ENCODE measurements around the gene RHO. TPM values are rescaled to one million over a fixed set of nuclear protein-coding genes. Genes with fewer than 3 reads are reported as not detected.
"Not testable (repeated sequence)": the region's sequence is repeated elsewhere in the genome, so short reads cannot be mapped to it uniquely, and the experiment has no call there.

Gene RHO
- polyA plus RNA-seq, 12 donors = 0.04 to 0.13 (median 0.08) TPM; not detected in 6

DNA sequence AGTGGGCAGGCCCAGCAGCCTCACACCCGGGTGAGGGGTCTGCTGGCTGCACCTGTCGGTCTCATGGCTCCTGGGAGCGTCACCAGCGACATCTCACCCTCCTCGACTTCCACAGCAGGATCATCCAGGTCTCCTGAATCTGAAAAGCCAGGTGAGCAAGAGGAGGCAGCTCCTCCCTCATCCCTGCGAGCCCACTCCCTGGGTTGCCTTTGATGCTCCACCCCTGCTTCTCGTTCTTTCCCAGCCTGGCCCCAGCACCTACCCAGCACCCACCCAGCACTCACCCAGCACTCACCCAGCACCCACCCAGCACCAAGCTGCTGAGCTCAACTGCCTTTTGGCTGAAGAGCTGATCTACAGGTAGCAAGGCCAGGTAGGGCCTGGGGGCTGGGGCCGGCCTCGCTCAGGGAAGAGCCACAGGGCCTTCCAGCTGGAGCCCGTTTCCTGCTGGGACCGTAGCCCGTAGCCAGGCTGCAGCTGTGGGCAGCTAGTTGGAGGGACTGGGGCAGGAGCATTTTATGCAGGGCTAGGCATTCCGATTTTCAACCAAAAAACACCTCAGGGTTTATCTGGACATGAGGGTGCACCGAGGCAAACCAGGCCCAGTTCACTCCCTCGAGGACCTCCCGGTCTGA lies 14.8 kb downstream of the RHO start, which contains the start of gene H1-8:
Gene H1-8, plus strand, starts transcription at position 20 of the 635 bp plus-strand sequence. Its CDS starts 44 bp downstream, at position 64.
- no peak for DNase-seq

DNA sequence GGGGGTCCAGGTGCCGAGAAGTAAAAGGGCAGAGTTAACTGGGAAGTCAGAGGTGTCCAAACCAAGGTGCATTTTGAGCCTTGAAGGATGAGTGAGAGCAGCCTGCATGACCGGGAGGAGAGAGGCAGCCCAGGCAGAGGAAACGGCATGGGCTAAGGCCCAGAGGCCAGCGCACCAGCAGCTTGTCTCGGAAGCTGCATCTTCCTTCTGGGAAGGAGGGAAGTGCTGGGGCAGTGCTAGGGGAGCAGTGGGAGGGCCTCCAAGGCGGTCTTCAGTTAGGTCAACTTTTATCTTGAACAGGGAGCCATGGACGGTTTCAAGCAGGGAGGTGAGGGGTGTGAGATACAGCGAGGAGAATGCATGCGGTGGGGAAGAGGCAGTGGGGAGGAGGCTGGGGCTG lies 15.6 kb downstream of the RHO start:
- no peak for DNase-seq

DNA sequence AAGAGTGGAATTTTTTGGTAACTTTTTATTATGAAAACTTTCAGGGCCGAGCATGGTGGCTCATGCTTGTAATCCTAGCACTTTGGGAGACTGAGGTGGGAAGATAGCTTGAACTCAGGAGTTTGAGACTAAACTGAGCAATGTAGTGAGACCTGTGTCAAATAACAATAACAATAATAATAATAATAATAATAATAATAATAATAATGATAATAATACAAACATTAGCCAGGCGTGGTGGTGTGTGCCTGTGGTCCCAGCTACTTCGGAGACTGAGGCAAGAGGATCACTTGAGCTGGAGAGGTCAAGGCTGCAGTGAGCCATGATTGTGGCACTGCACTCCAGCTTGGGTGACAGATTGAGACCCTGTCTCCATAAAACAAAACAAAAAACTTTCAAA lies 17.5 kb downstream of the RHO start:
- not testable (repeated sequence) for DNase-seq

DNA sequence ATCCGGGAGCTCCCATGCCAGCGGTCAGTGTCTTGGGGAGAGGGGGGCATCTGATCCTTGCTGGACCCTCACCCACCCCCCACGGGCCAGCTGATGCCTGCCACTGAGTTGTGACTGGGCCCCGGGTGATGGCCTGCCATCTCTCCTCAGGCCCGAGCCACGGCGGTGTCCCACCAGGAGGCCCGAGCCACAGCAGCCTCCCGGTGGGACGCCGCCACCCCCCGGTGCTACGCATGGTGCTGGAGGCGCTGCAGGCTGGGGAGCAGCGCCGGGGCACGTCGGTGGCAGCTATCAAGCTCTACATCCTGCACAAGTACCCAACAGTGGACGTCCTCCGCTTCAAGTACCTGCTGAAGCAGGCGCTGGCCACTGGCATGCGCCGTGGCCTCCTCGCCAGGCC lies 18.8 kb downstream of the RHO start:
- no peak for DNase-seq

DNA sequence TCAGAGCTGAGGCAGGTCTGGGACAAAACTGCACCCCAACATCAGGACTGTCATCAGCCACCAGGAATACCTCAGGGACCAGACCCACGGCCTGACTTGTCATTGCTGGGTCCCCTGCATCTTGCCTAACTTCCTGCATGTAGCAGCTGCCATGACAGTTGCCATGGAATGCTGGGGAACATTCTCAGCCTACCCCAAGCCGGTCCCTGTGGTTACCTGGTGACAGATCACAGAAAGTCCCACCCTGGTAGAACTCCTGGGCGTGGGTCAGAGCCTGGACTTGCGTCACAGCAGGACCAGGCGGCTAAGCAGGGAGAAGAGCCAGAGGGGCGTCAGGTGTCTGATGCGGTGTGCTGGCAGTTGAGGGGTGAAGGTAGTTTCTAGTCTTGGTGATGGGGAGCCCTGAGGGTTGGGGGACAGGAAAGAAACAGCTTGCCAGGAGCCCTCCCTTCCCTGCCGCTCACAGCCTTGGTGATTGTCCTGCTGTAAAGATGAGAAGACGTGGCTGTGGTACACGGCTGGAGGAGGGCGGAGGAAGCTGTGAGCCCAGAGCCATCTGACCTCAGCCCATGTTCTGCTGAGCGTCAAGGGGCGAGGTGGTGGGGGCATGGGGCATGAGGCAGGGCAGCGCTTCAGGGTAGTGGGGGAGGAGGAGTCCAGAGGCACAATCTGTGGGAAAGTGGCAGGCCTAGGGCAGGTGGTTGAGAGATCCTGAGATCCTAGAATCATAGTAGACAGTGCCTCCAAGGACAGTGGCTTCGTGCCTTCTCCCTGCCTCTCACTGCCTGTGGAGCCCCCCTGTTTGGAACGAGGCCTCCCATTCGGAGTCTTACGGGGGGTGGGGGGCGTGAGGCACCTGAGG lies 19.9 kb downstream of the RHO start:
- no peak for DNase-seq

DNA sequence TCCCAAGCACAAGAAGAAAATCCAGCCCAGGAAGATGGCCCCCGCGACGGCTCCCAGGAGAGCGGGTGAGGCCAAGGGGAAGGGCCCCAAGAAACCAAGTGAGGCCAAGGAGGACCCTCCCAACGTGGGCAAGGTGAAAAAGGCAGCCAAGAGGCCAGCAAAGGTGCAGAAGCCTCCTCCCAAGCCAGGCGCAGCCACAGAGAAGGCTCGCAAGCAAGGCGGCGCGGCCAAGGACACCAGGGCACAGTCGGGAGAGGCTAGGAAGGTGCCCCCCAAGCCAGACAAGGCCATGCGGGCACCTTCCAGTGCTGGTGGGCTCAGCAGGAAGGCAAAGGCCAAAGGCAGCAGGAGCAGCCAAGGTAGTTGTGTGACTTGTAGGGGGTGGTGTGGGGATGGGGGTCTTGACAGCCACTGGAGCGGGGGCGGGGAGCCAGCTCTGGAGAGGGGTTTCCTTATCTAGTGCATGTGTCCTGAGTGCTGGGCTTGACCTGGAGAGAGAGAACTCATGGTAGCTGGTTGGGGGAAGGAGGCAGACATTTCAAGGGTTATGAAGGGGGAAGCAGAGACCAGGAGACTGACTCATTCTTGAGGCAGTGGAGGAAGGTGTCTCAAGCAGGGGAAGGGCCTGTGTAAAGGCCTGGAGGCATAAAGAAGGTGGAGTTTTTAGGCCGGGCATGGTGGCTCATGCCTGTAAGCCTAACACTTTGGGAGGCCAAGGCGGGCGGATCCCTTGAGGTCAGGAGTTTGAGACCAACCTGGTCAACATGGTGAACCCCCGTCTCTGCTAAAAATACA lies 20.8 kb downstream of the RHO start:
- DNase-seq = no peak

DNA sequence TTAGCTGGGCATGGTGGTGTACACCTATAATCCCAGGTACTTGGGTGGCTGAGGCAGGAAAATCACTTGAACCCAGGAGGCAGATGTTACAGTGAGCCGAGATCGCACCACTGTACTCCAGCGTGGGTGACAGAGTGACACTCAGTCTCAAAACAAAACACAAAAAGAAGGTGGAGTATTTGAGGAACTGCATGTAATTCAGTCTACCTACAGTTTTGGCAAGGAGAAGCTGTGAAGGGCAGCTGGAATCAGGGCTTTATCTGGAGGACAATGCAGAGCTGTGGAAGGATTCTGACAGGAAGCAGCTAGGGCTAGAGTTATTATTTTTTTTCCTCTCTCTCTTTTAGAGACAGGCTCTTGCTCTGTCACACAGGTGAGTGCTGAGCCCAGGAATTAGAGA lies 21.4 kb downstream of the RHO start:
- no peak for DNase-seq

DNA sequence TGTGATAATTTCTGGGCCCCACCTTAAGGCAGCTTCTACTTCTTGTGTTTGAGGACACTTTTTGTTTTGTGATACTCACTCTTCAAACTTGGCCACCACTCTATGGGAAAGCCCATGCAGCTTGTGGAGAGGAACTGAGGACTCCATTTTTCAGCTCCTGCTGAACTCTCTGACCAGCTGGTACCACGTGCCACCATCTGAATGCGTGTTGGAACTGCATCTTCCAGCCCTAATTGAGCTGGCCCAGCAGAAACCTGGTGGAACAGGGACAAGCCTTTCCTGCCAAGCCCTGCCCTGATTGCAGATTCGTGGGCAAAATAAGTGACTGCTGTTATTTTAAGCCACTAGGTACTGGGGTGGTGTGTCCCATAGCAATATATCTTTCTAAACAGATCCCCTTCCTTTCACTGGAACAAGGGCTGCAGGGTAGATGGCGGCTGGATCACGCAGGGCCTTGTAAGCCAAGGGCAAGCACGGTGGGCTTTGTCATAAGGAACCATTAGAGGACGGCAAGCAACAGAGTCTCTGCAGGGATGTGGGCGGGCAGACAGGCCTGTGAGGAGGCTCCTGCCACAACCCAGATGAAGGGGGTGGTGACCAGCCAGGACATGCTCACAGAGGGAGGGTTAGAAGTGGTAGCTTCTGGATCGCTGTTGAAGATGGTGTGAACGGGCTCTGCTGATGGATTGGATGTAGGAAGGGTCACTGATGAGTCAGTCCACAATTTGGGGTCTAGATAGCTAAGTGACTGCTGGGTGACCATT lies 24.0 kb downstream of the RHO start:
- DNase-seq = no peak

DNA sequence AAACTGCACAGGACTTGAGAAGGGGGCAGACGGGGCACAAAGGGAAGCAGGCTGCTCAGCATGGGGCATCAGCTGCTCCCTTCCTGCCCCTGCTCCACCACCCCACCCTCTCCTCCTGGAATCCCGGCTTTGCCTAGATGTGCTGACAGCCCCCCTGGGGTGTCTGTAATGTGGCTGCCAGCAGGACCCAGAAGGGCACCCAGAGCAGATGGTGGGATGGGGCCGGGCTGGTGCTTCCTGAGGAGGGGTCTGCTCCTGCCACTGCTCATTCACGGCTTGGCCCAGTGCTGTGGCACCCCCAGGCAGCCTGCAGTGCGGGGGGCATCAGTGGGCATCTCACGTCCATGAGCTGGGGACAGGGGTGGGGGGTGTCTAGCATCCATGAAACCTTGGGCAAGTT lies 24.7 kb downstream of the RHO start:
- DNase-seq = no peak

DNA sequence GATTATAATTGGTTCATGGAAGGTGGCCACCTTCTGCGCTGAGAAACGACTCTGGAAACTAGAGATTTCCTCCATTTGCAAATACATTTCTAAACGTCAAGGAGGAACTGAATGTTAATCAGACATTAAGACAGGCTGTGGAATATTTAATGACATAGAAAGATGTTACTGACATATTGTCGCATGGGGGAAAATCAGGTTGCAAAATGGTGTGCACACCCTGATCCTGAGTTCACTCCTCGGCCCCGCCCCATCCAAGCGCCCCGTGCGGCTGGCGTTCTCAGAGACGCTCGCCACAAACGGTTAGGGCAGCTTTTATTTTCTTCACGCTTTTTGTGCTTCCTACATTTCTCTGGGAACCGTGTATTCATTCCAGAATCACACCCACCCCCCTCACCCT lies 25.3 kb downstream of the RHO start:
- no peak for DNase-seq

DNA sequence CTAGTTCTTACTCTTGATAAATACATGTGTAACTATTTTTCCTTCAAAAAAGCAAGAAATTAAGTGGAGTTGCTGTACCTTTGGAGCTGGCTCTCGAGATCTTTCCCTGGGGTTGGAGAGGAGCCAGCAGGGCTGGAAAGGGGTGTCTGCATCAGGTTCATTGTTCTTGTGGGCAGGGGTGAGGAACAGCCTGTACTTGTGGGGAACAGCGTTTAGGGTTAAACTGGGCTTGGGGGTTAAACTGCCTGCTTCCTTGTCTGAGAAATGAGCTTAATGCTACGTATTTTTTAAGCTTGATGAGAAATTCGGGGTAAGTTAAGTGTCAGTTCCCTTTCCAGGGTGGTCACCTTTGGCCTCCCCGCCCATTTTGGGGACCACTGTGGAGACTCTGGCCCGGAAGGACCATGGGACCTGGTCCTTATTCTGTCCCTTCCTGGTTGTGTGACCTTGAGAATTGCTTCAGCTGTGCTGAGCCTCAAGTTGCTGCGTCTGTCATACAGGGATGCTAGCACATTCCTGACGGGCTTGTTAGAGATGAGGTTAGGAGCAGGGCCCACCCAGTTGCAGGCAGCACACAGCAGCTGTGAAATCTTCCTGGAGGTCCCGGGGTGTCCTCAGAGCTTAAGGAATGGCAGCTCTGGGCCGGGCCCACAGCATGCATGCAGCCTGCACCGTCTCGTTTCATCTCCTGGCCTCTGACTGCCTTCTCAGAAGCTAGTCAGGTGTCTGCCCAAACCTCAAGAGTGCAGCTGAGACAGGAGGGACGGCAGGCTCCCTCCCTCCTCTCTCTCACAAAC lies 26.1 kb downstream of the RHO start:
- no peak for DNase-seq

DNA sequence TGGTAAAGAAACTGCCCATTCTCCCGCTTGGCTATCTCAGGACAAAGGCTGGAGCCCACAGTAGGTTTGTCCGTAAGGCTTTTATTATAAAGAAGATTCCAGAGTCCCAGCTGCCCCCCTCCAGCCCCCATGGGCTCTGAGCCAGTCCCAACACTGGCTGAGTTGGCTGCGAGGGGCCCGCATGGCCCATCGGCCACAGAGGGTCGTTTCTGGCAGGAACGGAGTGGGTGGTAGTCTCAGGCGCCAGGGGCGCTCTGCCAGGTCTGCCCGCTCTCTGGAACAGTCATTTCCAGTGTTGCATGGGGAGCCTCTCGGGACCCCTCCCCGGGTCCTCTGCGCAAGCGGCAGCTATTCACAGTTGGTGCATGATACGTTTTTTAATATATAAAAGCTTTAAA lies 26.7 kb downstream of the RHO start:
- DNase-seq = no peak

DNA sequence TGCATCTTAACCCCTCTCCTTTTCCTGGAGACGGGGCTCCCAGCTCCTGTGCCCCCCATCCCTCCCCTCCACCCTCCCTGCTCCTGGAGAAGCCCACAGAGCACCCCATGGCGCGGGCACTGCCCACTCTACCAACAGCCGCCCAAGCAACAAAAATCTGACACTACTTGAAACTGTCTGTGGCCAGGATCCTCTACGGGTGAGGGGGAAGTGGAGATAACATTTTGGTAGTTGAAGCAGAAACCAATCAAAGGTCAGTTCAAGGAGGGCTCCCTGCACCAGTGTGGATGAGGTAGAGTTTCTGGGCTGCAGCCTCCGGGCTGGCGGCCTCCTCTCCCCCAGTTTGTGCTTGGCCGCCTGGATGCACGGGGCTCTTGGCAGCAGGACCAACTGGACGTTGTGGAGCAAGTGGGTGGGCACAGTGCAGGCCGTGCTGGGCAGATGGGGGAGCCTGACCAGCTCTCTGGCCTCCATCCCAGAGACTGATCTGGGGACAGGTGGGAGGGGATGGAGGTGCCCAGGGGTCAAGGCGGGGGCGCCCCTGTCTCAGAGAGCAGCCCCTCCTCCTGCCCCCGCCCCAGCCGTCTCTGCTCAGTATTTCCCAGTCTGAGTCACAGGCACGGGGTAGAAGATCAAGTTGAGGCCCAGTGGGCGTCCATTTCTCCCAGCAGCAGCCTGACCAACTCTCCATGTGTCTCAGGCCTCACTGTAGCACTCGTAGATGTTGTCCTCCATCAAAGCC lies 27.3 kb downstream of the RHO start:
- DNase-seq = no peak

DNA sequence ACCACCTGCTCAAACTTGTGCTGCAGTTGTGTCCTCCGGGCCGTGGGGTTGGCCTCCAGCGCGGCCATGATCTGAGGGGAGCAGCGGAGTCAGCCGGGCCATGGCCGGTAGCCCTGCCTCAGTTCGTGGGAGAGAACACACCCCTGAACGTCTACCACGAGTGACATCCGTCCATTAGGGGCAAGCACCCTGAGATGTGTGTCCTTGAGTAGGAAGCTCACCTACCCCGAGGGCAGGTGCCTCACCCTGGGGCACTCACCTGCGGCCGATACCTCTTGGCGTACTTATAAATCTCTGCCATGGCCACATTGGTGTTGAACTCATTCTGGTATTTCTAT lies 27.9 kb downstream of the RHO start:
- no peak for DNase-seq

DNA sequence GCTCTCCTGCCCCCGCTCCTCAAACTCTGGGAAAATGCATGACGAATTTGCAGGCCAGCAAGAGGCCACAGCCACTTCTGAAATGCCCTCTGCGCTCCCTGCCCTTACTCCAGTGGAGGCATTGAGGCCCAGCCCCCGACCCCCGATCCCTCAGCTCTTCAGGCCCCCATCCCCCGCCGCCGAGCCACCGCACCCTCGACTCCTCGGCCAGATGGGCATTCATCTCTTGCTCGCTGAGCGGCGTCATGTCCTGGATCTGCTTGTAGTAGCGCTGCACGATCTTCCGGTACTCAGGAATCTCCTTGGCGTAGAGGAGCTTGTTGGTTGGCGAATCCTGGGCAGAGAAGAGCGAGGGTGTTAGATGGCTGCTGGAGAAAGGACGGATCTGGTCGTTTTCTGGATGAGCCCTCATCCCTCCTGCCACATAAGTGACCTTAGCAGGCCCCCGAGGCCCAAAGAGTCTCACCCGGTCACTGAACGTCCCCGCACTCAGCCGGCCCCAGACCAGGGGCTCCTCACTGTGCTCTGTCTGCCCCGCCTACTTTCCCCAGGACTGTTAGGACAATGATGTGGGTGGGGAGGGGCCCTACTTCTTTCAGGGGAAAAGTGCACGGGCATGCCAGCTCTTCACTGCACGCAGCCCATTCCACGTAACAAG lies 28.6 kb downstream of the RHO start:
- no peak for DNase-seq

DNA sequence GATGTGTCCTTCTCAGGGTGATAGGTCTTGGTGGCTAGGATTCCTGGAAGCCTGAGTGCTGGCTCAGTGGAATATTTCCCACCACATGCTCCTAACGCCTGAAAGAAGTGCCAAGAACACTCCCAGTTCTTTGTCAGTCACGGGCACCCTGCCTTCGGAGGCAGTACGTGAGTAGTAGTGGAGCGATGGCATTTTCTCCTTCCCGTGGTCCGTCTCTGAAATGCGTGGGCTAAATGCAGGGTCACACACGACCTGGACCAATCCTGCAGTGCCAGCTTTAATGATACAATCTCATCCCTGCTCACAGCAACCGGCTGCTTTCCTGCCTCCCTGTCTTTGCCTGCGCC lies 29.1 kb downstream of the RHO start:
- peak; percentile 69 for DNase-seq

DNA sequence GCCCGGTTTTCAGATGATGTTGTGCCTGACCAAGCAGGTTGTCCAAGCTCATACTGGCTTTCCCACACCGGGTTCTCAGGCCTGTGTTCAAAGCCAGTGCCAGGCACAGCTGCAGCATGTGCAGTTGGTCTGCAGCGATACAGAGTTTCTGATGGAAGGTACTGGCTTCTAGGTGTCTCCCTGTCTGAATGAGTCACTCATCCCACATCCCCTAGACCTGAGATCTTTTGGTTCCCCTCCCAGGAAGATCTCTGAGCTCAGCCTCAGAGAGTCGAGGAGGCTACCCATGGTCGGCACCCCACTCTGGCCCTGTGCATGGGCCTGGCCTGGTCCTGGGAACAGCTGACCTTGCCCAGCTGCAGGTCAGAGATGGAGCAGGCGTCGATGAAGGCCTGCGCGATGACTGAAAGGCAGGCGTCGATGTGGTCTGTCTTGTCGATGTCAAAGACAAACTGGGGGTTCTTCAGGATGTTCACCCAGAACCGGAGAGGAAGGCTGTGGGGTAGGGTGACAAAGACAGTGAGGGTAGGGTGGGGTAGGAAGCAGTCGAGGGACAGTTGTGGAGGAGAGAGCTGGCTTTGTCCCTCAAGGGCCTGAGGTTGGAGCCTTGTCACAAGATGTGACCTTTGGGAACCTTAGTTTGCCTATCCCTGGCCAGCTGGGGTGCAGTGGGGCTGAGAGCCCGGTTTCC lies 29.8 kb downstream of the RHO start:
- DNase-seq = no peak

DNA sequence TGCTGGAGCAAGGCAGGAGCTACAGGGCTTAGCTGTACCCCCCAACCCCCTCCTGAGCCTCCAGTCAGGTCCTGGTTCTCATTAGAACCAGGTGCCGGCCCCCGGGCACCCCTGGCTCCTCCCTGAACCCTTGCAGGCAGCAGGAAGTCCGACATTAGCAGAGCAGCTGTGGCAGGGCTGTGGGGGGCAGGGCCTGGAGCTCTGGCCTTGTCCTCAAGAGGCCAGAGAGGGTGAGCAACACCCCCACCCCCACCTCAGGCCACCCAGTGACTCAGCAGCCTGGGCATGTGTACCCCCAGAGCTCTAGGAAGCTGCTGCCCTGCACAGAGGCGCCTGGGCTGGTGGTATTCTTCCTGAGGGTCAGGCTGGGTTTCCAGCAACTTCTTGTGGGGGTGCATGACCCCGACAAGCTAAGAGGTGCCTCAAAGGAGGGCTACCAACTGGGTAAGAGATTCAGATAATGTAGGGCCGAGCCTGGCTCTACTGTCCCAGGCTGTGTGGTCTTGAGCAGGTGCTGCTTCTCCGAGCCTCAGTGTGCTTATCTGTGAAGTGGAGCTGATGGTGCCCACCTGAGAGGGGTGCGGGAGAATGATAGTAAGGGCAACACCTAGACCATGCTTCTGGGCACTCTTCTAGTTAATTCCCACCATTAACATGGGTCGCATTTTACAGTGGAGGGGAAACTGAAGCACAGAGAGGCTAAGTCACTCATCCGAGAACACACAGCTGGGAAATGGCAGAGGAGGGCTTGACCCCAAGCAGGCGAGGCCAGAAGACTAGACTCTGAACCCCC lies 30.5 kb downstream of the RHO start:
- no peak for DNase-seq

All from muscle of arm (tissue), 12 donors.